Panc1 (cell line): ENCODE results near the gene NOTUM. TPM values are rescaled to one million over a fixed set of nuclear protein-coding genes. Genes with fewer than 3 reads are reported as not detected.
"Not testable (repeated sequence)": the region's sequence is repeated elsewhere in the genome, so short reads cannot be mapped to it uniquely, and the experiment has no call there.

Source experiments
- ATAC-seq: fragments of 200-7000 bp; cut with Tn5 transposase; 2 replicates; pipeline ENCODE4 v1.9.1; 2020; ENCODE audit warnings: mild to moderate bottlenecking, moderate library complexity
- BruUV-seq: library from RNA; stranded (reverse); fragments of 400-500 nt; replicated peaks from 2 replicates; lab custom pipeline; 2021; lab: Mats Ljungman, UMichigan
- CTCF ChIA-PET: fragments of 300-600 bp; sonication (Branson Sonifier 250); formaldehyde crosslinking; loops from one replicate; lab custom pipeline; 2022; ENCODE audit warnings: antibody characterized with exemption; lab: Charles Lee
- POLR2A ChIA-PET: fragments of 300-600 bp; sonication (Branson Sonifier 250); formaldehyde crosslinking; loops from one replicate; lab custom pipeline; 2022; ENCODE audit warnings: antibody characterized with exemption; lab: Charles Lee
- DNase-seq: peaks from one replicate; pipeline ENCODE4 v3.0.0-alpha.2; 2010; ENCODE audit warnings: low read depth, low spot score
- H3K27ac ChIP-seq: 2 replicates; pipeline ENCODE4 v1.5.1; 2011; ENCODE audit warnings: mild to moderate bottlenecking, low read length, inconsistent platforms
- H3K27me3 ChIP-seq: fragments of 200-500 bp; sonication (Bioruptor generic); 2 replicates; pipeline ENCODE4 v1.6.0; 2014; ENCODE audit warnings: low read length, inconsistent platforms; ENCODE audit not compliant: control insufficient read depth, insufficient read depth
- H3K36me3 ChIP-seq: fragments of 200-500 bp; sonication (Bioruptor generic); 2 replicates; pipeline ENCODE4 v1.5.1; 2014; ENCODE audit warnings: inconsistent platforms, mild to moderate bottlenecking, low read length, moderate library complexity; ENCODE audit not compliant: control insufficient read depth, insufficient read depth
- H3K4me1 ChIP-seq: 2 replicates; pipeline ENCODE4 v1.5.1; 2011; ENCODE audit warnings: inconsistent platforms, mild to moderate bottlenecking, low read length, moderate library complexity; ENCODE audit not compliant: control insufficient read depth, insufficient read depth
- H3K4me3 ChIP-seq, 2 experiments: 2 replicates each; pipeline ENCODE4 v1.5.1; 2011 to 2012; ENCODE audit warnings: low read depth in 2 of 2, low read length in 2 of 2, mild to moderate bottlenecking in 2 of 2, inconsistent platforms in 1 of 2, moderate library complexity in 1 of 2
- H3K9me3 ChIP-seq: fragments of 200-500 bp; sonication (Bioruptor generic); 2 replicates; pipeline ENCODE4 v1.5.1; 2014; ENCODE audit warnings: low read depth, mild to moderate bottlenecking, inconsistent platforms, low read length, moderate library complexity; ENCODE audit not compliant: control insufficient read depth, insufficient read depth
- CTCF ChIP-seq: fragments of 450-650 bp; IDR thresholded peaks from 2 replicates; pipeline ENCODE4 v1.5.1; 2017; ENCODE audit warnings: mild to moderate bottlenecking
- POLR2AphosphoS5 ChIP-seq: IDR thresholded peaks from 2 replicates; pipeline ENCODE4 v1.6.1; 2012; ENCODE audit warnings: mild to moderate bottlenecking, low read depth, low read length, moderate library complexity
- REST ChIP-seq, 2 experiments: IDR thresholded peaks; 2 replicates each; pipeline ENCODE4 v1.6.1; 2011 to 2012; ENCODE audit warnings: low read depth in 2 of 2, control low read depth in 1 of 2, low read length in 1 of 2, mild to moderate bottlenecking in 1 of 2, moderate library complexity in 1 of 2; ENCODE audit not compliant: insufficient read depth in 1 of 2
- SIN3A ChIP-seq: IDR thresholded peaks from 2 replicates; pipeline ENCODE4 v1.6.1; 2012; ENCODE audit warnings: low read depth, mild to moderate bottlenecking, low read length, moderate library complexity, borderline replicate concordance; ENCODE audit not compliant: insufficient read depth
- TCF7L2 ChIP-seq: IDR thresholded peaks from 2 replicates; pipeline ENCODE4 v1.6.1; 2011; ENCODE audit warnings: mild to moderate bottlenecking, low read depth, low read length, inconsistent platforms
- in situ Hi-C: cut with HindIII; loops from 2 replicates; pipeline ENCODE4 v1.10.0; 2016; ENCODE audit warnings: low sequenced_read_pairs, low pct_unique_long_range_greater_than_20kb
- intact Hi-C: fragments of 100-400 bp; cut with micrococcal nuclease; formaldehyde crosslinking; loops from one replicate; pipeline ENCODE4 v1.10.0; 2022; ENCODE audit not compliant: unreplicated experiment
- total RNA-seq: library from RNA; stranded (reverse); gene quantifications from one replicate; pipeline ENCODE4 v1.2.1, GENCODE V29; 2021; ENCODE audit not compliant: unreplicated experiment

The NOTUM gene
- total RNA-seq, 1 experiment from 2014 or later = 2.0 TPM

GRCh38 chr17:81955058-81955681 lies 5.8 kb downstream of the NOTUM start:
- ChIA-PET CTCF (interaction anchor here (0.5 to 0.7 kb wide), 2 partner anchors 27 to 729 kb away, joined by 4 to 6 read pairs; partner anchors contain the start of gene MAFG), POLR2A (interaction anchor here (0.6 to 0.9 kb wide), 3 partner anchors 9 to 21 kb away, joined by 3 to 5 read pairs (median 5); no protein-coding TSS in a partner anchor)
- intact Hi-C loops = no loop called here
- Histone ChIP-seq H3K27ac (no peak overlapping the region), H3K9me3 (no peaks in the 10 kb centered on the region), H3K4me1 (peaks cover 6% of the 10 kb centered on the region), H3K27me3 (no peaks in the 10 kb centered on the region; the same call in 1 of the 2 replicates), H3K36me3 (peaks cover 2% of the 10 kb centered on the region; the same call in 1 of the 2 replicates), H3K4me3 (no peak overlapping the region)
- no peak for TF ChIP-seq POLR2AphosphoS5
- no peak for TF ChIP-seq REST (IDR thresholded peaks at IDR 0.05; ENCODE audit: insufficient read depth in 1 of 2, low read depth in 2 of 2, low read length in 1 of 2)
- no peak for TF ChIP-seq SIN3A
- TF ChIP-seq TCF7L2 = no peak
- TF ChIP-seq CTCF = no peak
- ATAC-seq (no peak), DNase-seq (no peak)
- no TSS peak for BruUV-seq
- in situ Hi-C loops = no loop called here

- peaks cover 6% of the 10 kb centered on the region for H3K4me1 ChIP-seq
- in situ Hi-C loops = no loop called here
- H3K27me3 ChIP-seq = no peaks in the 10 kb centered on the region
- ChIA-PET CTCF (interaction anchor here (0.5 to 1.0 kb wide), 6 partner anchors 27 to 729 kb away, joined by 3 to 6 read pairs (median 4); partner anchors contain the start of genes ANAPC11 and MAFG), POLR2A (interaction anchor here (0.9 kb wide), 1 partner anchor 18 kb away, joined by 5 read pairs; no protein-coding TSS in a partner anchor)
- H3K36me3 ChIP-seq = no peaks in the 10 kb centered on the region
- no peak overlapping the region for H3K27ac ChIP-seq
- no peaks in the 10 kb centered on the region for H3K9me3 ChIP-seq
- ATAC-seq = no peak
- no peak for DNase-seq
- BruUV-seq = no TSS peak
- TF ChIP-seq CTCF (no peak), SIN3A (no peak), TCF7L2 (no peak), POLR2AphosphoS5 (no peak), REST (IDR thresholded peaks at IDR 0.05; ENCODE audit: insufficient read depth in 1 of 2, low read depth in 2 of 2, low read length in 1 of 2) (no peak)
- no peak overlapping the region for H3K4me3 ChIP-seq
- intact Hi-C loops = no loop called here
Measured at GRCh38 chr17:81954131-81955057, 6.6 kb downstream of the NOTUM start.

- H3K9me3 ChIP-seq, H3K4me1 ChIP-seq, H3K36me3 ChIP-seq, BruUV-seq, POLR2A ChIA-PET, in situ Hi-C loops, H3K4me3 ChIP-seq, DNase-seq, H3K27ac ChIP-seq, intact Hi-C loops, H3K27me3 ChIP-seq: not testable (repeated sequence)
- CTCF ChIA-PET = interaction anchor here (0.7 kb wide), 2 partner anchors 36 to 98 kb away, joined by 3 read pairs; partner anchors contain the start of genes GPS1 and RFNG
- ATAC-seq = 0 out of 2 replicates have a peak, but pooled peaks have one; percentile 55
Measured at GRCh38 chr17:81953443-81953842, 7.5 kb downstream of the NOTUM start.
